Activated CD4-positive, alpha-beta T cell treated with anti-CD3 and anti-CD28 coated beads for 36 hours (primary cell): Measurements from ENCODE around the gene SELENON. TPM values are rescaled to one million over a fixed set of nuclear protein-coding genes. Genes with fewer than 3 reads are reported as not detected.
"Not testable (repeated sequence)": the region's sequence is repeated elsewhere in the genome, so short reads cannot be mapped to it uniquely, and the experiment has no call there.

ENCODE experiments used
- ATAC-seq: fragments of 200-7000 bp; cut with Tn5 transposase; one replicate; pipeline ENCODE4 v1.10.0; 2021; ENCODE audit warnings: mild to moderate bottlenecking, moderate library complexity
- CTCF ChIA-PET: fragments of 350-600 bp; sonication (Branson Sonifier 250); formaldehyde crosslinking; loops from one replicate; lab custom pipeline; 2021; ENCODE audit warnings: antibody characterized with exemption; lab: Charles Lee
- POLR2A ChIA-PET: fragments of 350-600 bp; sonication (Branson Sonifier 250); formaldehyde crosslinking; loops from one replicate; lab custom pipeline; 2021; ENCODE audit warnings: antibody characterized with exemption, inconsistent platforms; lab: Charles Lee
- DNase-seq: peaks from one replicate; pipeline ENCODE4 v3.0.0-alpha.2; 2020
- H3K27ac Mint-ChIP-seq: one replicate; pipeline ENCODE4 v1.8.0; 2021; ENCODE audit warnings: mixed read lengths
- H3K27me3 Mint-ChIP-seq: one replicate; pipeline ENCODE4 v1.8.0; 2021; ENCODE audit warnings: mixed read lengths
- H3K36me3 Mint-ChIP-seq: one replicate; pipeline ENCODE4 v1.8.0; 2021; ENCODE audit warnings: low read depth, mixed read lengths
- H3K4me1 Mint-ChIP-seq: one replicate; pipeline ENCODE4 v1.8.0; 2021; ENCODE audit warnings: mixed read lengths
- H3K4me3 Mint-ChIP-seq: one replicate; pipeline ENCODE4 v1.8.0; 2021; ENCODE audit warnings: mild to moderate bottlenecking, moderate library complexity, mixed read lengths
- H3K9me3 Mint-ChIP-seq: one replicate; pipeline ENCODE4 v1.8.0; 2021; ENCODE audit warnings: low read depth, mixed read lengths
- intact Hi-C, 2 experiments: fragments of 100-400 bp; cut with DNase I in 1 of 2; cut with micrococcal nuclease in 1 of 2; formaldehyde crosslinking; loops; one replicate each; pipeline versions ENCODE4 v1.14.2 to v1.15.1; 2022 to 2024; cut with DNase I, micrococcal nuclease
- total RNA-seq, 2 experiments: library from RNA; stranded (reverse); gene quantifications; one replicate each; pipeline ENCODE4 v1.2.3, GENCODE V29; 2021

The SELENON gene
- total RNA-seq, 2 experiments from 2014 or later: 31.5 to 33.5 TPM

DNA sequence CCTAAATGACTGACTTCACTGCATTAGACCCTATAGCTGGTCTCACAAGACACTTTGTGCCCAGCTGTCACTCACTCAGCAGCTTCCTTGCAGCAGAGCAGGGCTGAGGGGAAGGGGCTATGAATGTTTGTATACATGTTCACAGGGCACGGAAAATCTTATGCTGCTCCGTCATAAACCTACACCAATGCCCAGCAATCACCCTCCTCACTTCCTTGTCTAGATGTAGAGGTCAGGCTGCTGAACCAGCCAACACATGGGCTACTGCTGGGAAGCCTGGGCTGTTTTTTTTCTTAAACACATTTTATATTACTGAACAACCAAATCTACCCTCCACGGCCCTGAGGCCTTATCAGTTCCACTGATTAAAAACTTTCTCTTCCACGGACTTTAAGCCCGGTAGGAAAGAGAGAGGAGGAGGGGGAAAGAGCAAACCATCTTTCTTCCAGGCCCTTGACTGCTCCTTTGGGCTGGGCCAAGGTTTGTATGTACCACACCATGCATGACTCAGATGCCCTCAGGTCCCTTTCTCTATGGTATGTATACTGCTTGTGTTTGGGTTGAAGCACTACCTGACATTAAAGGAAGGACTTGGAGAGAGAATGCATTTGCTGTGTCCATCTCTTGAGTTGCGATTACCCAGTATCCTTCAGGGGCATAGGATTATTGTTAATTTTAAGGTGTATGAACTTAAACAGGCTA, 32.5 kb downstream of the SELENON start:
- Mint-ChIP-seq H3K4me3 (no peak overlapping the region), H3K9me3 (no peaks in the 10 kb centered on the region), H3K27me3 (no peaks in the 10 kb centered on the region), H3K27ac (peak overlapping the region; percentile 33), H3K4me1 (peaks cover 6% of the 10 kb centered on the region), H3K36me3 (peaks cover 48% of the 10 kb centered on the region)
- ATAC-seq (peak; percentile 47), DNase-seq (no peak)
- POLR2A ChIA-PET: interaction anchor here (0.7 kb wide), 1 partner anchor 256 kb away, joined by 4 read pairs; no protein-coding TSS in a partner anchor
- CTCF ChIA-PET: interaction anchor here (0.7 to 1.2 kb wide), 5 partner anchors 13 to 197 kb away, joined by 3 to 4 read pairs (median 3); partner anchors contain the start of gene PAFAH2
- intact Hi-C loops: no loop called here

GRCh38 chr1:25833158-25833557, 33.2 kb downstream of the SELENON start:
- ATAC-seq: no peak
- CTCF ChIA-PET: interaction anchor here (0.7 kb wide), 1 partner anchor 73 kb away, joined by 3 read pairs; no protein-coding TSS in a partner anchor
- Mint-ChIP-seq H3K27me3 (no peaks in the 10 kb centered on the region), H3K27ac (no peak overlapping the region), H3K9me3 (no peaks in the 10 kb centered on the region), H3K4me3 (no peak overlapping the region), H3K4me1 (peaks cover 6% of the 10 kb centered on the region), H3K36me3 (peaks cover 44% of the 10 kb centered on the region)
- POLR2A ChIA-PET: interaction anchor here (0.7 kb wide), 1 partner anchor 463 kb away, joined by 3 read pairs; no protein-coding TSS in a partner anchor
- intact Hi-C loops: no loop called here
- no peak for DNase-seq

DNA sequence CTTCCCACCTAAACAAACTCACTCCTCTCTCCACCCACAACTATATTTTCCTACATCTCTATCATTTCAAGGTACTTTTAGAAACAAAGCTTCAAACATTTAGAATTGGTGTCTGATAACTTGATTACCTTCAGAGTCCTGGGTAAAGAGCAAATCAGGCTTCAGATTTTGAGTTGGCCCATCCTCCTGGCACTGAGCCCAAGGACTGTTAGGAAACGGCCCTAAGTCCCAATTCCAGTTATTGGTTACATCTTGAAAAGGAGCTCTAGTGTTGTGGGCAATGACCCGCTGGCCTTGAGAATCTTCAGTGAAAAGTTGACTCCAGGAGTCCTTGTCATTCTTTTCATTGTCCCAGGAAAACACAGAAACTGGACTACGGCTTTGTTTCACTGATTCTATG, 34.9 kb downstream of the SELENON start:
- Mint-ChIP-seq H3K27ac (no peak overlapping the region), H3K9me3 (no peaks in the 10 kb centered on the region), H3K4me1 (peaks cover 6% of the 10 kb centered on the region), H3K4me3 (no peak overlapping the region), H3K27me3 (no peaks in the 10 kb centered on the region), H3K36me3 (peaks cover 35% of the 10 kb centered on the region)
- CTCF ChIA-PET: interaction anchor here (0.5 kb wide), 1 partner anchor 12 kb away, joined by 3 read pairs; no protein-coding TSS in a partner anchor
- ATAC-seq (no peak), DNase-seq (no peak)
- intact Hi-C loops: no loop called here
- POLR2A ChIA-PET: no interaction called here

- intact Hi-C loops: loop anchor here in 1 of 2 experiments (1.0 kb wide), 1 partner anchor 162 kb away; the partner anchor contains the start of gene PAFAH2
Observed at GRCh38 chr1:25836695-25837094, 36.7 kb downstream of the SELENON start.

GRCh38 chr1:25837262-25837875, 37.4 kb downstream of the SELENON start:
- intact Hi-C loops: loop anchor here in 1 of 2 experiments (1.0 kb wide), 1 partner anchor 161 kb away; the partner anchor contains the start of gene PAFAH2
- ATAC-seq: no peak

More at GRCh38 chr1:25836695-25837094, 36.7 kb downstream of the SELENON start:
- DNase-seq (no peak), ATAC-seq (no peak)
- H3K27ac Mint-ChIP-seq: no peak overlapping the region
- H3K4me1 Mint-ChIP-seq: peaks cover 6% of the 10 kb centered on the region
- ChIA-PET CTCF (no interaction called here), POLR2A (no interaction called here)
- no peaks in the 10 kb centered on the region for H3K27me3 Mint-ChIP-seq
- H3K9me3 Mint-ChIP-seq: no peaks in the 10 kb centered on the region
- H3K36me3 Mint-ChIP-seq: peaks cover 29% of the 10 kb centered on the region
- no peak overlapping the region for H3K4me3 Mint-ChIP-seq

DNA sequence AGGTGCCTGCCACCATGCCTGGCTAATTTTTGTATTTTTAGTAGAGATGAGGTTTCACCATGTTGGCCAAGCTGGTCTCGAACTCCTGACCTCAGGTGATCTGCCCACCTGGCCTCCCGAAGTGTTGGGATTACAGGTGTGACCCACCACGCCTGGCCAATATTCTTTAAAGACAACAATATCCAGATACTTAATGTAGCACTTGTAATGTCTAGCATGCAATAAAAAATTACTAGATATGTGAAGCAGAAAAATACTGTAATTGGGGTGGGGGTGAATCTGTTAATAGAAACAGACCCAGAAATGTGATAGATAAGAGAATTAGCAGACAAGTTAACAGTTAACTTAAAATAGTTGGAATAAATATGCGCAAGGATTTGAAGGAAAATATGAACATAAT, 39.8 kb downstream of the SELENON start:
- POLR2A ChIA-PET, DNase-seq, H3K9me3 Mint-ChIP-seq, H3K4me3 Mint-ChIP-seq, H3K4me1 Mint-ChIP-seq, H3K27me3 Mint-ChIP-seq, intact Hi-C loops, H3K27ac Mint-ChIP-seq, ATAC-seq: not testable (repeated sequence)
- CTCF ChIA-PET: interaction anchor here (0.8 to 1.6 kb wide), 3 partner anchors 9 to 219 kb away, joined by 3 to 4 read pairs (median 3); no protein-coding TSS in a partner anchor
- peaks cover 14% of the 10 kb centered on the region for H3K36me3 Mint-ChIP-seq

More at GRCh38 chr1:25837262-25837875, 37.4 kb downstream of the SELENON start:
- Mint-ChIP-seq H3K27me3 (no peaks in the 10 kb centered on the region), H3K27ac (no peak overlapping the region), H3K4me1 (peaks cover 4% of the 10 kb centered on the region), H3K36me3 (peaks cover 25% of the 10 kb centered on the region), H3K4me3 (no peak overlapping the region), H3K9me3 (no peaks in the 10 kb centered on the region)
- DNase-seq: no peak
- ChIA-PET POLR2A (no interaction called here), CTCF (no interaction called here)

- ATAC-seq (no peak), DNase-seq (no peak)
- ChIA-PET CTCF (interaction anchor here (0.6 kb wide), 2 partner anchors 263 to 268 kb away, joined by 3 to 5 read pairs; no protein-coding TSS in a partner anchor), POLR2A (interaction anchor here (0.6 kb wide), 1 partner anchor 15 kb away, joined by 7 read pairs; no protein-coding TSS in a partner anchor)
- no peak overlapping the region for H3K4me3 Mint-ChIP-seq
- H3K27me3 Mint-ChIP-seq: no peaks in the 10 kb centered on the region
- no peaks in the 10 kb centered on the region for H3K9me3 Mint-ChIP-seq
- peaks cover 8% of the 10 kb centered on the region for H3K4me1 Mint-ChIP-seq
- intact Hi-C loops: no loop called here
- H3K27ac Mint-ChIP-seq: no peak overlapping the region
- H3K36me3 Mint-ChIP-seq: peaks cover 4% of the 10 kb centered on the region
Observed at GRCh38 chr1:25843483-25843882, 43.5 kb downstream of the SELENON start.

GRCh38 chr1:25844536-25845337, 44.7 kb downstream of the SELENON start:
- Mint-ChIP-seq H3K4me3 (no peak overlapping the region), H3K4me1 (peaks cover 8% of the 10 kb centered on the region), H3K27me3 (no peaks in the 10 kb centered on the region), H3K9me3 (no peaks in the 10 kb centered on the region), H3K36me3 (peaks cover 4% of the 10 kb centered on the region), H3K27ac (no peak overlapping the region)
- no peak for DNase-seq
- POLR2A ChIA-PET: no interaction called here
- intact Hi-C loops: no loop called here
- no peak for ATAC-seq
- CTCF ChIA-PET: interaction anchor here (0.7 to 2.4 kb wide), 6 partner anchors 13 to 1620 kb away, joined by 3 to 7 read pairs (median 3); partner anchors contain the start of gene PAFAH2

DNA sequence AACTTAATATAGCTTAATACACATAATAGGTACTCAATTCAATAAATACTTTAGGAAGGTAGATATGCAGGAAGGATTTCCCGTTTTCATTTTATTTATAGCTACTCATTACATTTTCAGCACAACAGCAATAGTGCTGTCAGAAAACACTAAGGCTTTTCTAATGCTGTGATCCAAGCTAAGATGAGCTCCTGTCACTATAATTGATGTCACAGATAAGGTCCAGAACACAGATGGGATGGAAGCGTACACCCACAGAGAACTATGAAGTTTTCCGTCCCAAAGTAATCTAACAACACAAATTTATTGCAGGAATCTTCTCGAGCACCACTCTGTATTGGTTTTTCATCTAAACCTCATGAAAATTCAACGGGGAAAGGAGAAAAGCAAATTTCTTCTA, 45.7 kb downstream of the SELENON start:
- H3K27ac Mint-ChIP-seq: no peak overlapping the region
- CTCF ChIA-PET: interaction anchor here (0.9 to 2.4 kb wide), 3 partner anchors 14 to 152 kb away, joined by 3 to 7 read pairs (median 5); partner anchors contain the start of gene PAFAH2
- H3K27me3 Mint-ChIP-seq: no peaks in the 10 kb centered on the region
- H3K4me1 Mint-ChIP-seq: peaks cover 8% of the 10 kb centered on the region
- no peak for ATAC-seq
- intact Hi-C loops: no loop called here
- POLR2A ChIA-PET: no interaction called here
- no peak for DNase-seq
- no peaks in the 10 kb centered on the region for H3K36me3 Mint-ChIP-seq
- H3K9me3 Mint-ChIP-seq: no peaks in the 10 kb centered on the region
- H3K4me3 Mint-ChIP-seq: no peak overlapping the region

GRCh38 chr1:25847929-25848328, 47.9 kb downstream of the SELENON start:
- POLR2A ChIA-PET: interaction anchor here (0.7 kb wide), 1 partner anchor 141 kb away, joined by 3 read pairs; no protein-coding TSS in a partner anchor
- no peak for ATAC-seq
- CTCF ChIA-PET: interaction anchor here (0.6 to 0.7 kb wide), 2 partner anchors 119 to 143 kb away, joined by 3 read pairs; no protein-coding TSS in a partner anchor
- Mint-ChIP-seq H3K27me3 (no peaks in the 10 kb centered on the region), H3K4me3 (no peak overlapping the region), H3K27ac (no peak overlapping the region), H3K9me3 (no peaks in the 10 kb centered on the region), H3K36me3 (no peaks in the 10 kb centered on the region), H3K4me1 (peaks cover 8% of the 10 kb centered on the region)
- intact Hi-C loops: no loop called here
- DNase-seq: no peak
